ENCODE data around the gene SLC37A3. TPM values are rescaled to one million over a fixed set of nuclear protein-coding genes. Genes with fewer than 3 reads are reported as not detected.

Gene SLC37A3
- total RNA-seq, 1 donor from 2014 or later = 37.0 TPM

DNA sequence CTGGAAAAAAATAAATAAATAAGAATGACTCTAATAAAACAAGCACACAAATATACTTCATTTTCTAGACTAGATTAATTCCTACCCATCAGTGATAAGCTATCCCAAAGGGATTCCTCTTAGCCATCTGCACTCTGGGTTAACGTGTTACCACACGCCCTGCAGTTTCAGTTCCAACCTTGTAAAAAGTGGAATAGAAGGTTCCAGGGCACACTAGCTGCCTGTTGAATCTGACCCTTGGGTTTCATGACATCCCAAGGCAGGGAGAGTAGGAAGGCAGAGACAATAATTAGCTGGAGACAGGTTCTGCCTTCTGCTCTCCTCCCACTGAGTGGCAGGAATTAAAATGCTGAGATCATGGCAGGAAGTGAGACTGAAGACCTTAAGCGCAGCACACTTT lies 33.5 kb downstream of the SLC37A3 start:
- H3K4me3 ChIP-seq (ENCODE audit: low read depth, low read length) = no peak overlapping the region
- no peak for TF ChIP-seq CTCF (conservative IDR thresholded peaks at IDR 0.05; ENCODE audit: low read depth, low read length)
- DNase-seq (ENCODE audit: low read depth) = no peak

GRCh38 chr7:140360697-140361229 lies 37.6 kb downstream of the SLC37A3 start:
- no peak for TF ChIP-seq CTCF (conservative IDR thresholded peaks at IDR 0.05; ENCODE audit: low read depth, low read length)
- H3K4me3 ChIP-seq (ENCODE audit: low read depth, low read length) = no peak overlapping the region
- no peak for DNase-seq (ENCODE audit: low read depth)

DNA sequence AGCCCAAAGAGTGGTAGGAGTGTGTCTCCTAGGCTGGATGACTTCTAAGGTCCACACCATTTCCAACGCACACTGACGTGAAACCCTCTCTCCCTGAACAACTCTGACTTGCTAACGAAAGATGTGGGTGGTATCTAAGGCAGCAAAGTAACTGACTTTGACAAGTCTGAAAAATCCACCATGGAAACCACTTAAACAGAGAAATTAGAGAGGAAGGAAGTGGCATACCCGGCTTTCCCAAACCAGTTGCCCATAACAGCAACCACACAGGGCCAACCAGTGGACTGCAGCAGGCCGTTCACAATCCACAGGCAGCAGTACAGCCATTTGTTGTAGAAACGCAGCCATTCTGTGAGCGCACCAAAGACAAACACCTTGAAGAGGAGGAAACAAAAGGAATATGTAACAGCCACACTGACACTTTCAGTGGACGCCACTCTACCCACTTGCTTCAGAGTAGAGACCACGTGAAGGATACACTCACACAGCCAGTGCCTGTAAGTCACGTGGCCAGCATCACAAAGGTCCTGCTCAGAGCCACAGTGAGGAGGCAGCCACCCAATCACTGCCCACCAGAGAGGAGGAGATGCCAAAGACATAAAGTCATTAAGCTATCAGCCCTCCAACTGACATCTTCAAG lies 39.8 kb downstream of the SLC37A3 start:
- H3K4me3 ChIP-seq (ENCODE audit: low read depth, low read length) = no peak overlapping the region
- DNase-seq (ENCODE audit: low read depth) = no peak
- TF ChIP-seq CTCF (conservative IDR thresholded peaks at IDR 0.05; ENCODE audit: low read depth, low read length) = no peak

DNA sequence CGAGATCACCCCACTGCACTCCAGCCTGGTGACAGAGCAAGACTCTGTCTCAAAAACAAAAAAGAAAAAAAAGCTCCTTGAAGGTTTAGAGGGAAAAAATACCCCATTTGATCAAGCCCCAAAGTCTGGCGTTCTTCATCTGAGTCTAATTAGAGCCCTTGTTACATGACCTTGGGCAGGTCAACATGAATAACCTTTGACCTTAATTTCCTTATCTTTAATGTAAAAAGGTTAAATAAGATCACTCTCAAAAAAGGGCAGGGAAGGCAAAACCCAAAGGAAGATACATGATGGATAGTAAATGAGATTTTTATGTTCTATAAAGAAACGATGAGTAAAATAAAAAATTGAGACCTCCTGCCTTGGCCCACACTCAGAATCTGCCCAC lies 40.3 kb downstream of the SLC37A3 start:
- no peak for DNase-seq (ENCODE audit: low read depth)
- TF ChIP-seq CTCF (conservative IDR thresholded peaks at IDR 0.05; ENCODE audit: low read depth, low read length) = no peak

GRCh38 chr7:140350056-140350455 lies 48.3 kb downstream of the SLC37A3 start:
- no peak for DNase-seq (ENCODE audit: low read depth)
- no peak for TF ChIP-seq CTCF (conservative IDR thresholded peaks at IDR 0.05; ENCODE audit: low read depth, low read length)
- no peak overlapping the region for H3K4me3 ChIP-seq (ENCODE audit: low read depth, low read length)

More for the DNA sequence above, 40.3 kb downstream of the SLC37A3 start:
- H3K4me3 ChIP-seq (ENCODE audit: low read depth, low read length) = no peak overlapping the region

GRCh38 chr7:140349144-140349771 lies 49.1 kb downstream of the SLC37A3 start:
- no peak overlapping the region for H3K4me3 ChIP-seq (ENCODE audit: low read depth, low read length)
- no peak for TF ChIP-seq CTCF (conservative IDR thresholded peaks at IDR 0.05; ENCODE audit: low read depth, low read length)
- no peak for DNase-seq (ENCODE audit: low read depth)
